Medulla oblongata (tissue), 1 donor: ENCODE measurements around the gene ZFAND3.

Experiments
- DNase-seq: peaks from one replicate; pipeline ENCODE4 v3.0.0-alpha.2; 2015; ENCODE audit errors: extremely low spot score

The ZFAND3 gene

GRCh38 chr6:38134704-38135088, 315.2 kb downstream of the ZFAND3 start:
- DNase-seq = peak; percentile 54

DNA sequence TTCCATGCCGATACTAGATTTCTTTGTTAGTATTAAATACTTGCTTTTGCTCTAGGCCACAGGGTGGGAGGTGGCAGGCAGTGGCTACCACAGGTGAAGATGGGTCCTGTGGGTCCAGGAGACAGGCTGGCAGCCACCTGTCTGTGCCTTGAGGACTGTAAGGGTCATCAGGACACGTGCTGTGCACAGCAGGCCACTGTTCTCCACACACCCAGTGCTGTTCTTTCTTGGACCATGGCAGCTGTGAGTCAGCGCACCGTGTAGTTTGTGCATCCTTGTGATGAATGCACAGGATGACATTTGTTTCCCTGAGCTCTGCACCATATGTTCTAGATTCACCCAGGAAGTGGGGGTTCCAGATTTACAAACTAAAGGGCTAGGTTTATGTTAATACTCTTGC, 317.0 kb downstream of the ZFAND3 start:
- DNase-seq = peak; percentile 32

- DNase-seq = peak; percentile 46
These were observed 318.2 kb downstream of the ZFAND3 start for GRCh38 chr6:38137608-38138265.

DNA sequence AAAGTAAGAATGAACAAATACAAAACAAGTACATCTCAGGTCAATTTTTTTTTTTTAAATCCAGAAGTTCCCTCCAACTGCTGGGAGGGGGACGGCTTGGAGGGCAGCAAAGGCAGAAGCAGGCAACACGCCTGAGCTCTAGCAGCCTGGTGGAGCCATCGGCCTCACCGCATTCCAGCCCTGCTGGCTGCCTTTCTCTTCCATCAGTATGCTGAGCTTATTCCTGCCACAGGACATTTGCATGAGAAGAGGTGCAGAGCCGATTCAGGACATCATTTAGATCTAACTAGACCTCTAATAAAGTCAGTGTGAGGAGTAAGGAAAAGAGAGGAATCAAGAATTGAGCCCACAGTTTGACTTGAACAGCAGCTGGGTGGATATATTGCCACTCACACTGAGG, 318.8 kb downstream of the ZFAND3 start:
- DNase-seq = no peak

GRCh38 chr6:38141085-38141484, 321.6 kb downstream of the ZFAND3 start:
- DNase-seq = peak; percentile 51

DNA sequence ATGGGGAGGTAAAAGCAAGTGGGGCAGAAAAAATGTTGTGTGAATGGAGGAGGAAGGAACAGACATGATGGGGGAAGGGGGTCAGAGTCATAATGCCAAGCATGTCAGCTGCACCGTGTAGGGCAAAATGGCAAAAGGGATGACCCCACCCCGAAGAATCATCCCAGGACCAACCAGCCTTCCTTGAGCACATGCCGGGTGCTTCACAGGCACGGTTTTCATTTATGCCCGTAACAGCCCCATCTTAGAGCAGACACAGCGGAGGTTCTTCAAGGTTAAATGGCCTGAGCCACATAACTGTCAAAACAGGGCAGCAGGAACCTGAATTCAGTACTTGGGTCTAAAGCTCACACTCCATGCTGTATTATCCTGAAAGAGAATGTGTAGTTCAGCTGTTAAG, 322.2 kb downstream of the ZFAND3 start:
- no peak for DNase-seq

DNA sequence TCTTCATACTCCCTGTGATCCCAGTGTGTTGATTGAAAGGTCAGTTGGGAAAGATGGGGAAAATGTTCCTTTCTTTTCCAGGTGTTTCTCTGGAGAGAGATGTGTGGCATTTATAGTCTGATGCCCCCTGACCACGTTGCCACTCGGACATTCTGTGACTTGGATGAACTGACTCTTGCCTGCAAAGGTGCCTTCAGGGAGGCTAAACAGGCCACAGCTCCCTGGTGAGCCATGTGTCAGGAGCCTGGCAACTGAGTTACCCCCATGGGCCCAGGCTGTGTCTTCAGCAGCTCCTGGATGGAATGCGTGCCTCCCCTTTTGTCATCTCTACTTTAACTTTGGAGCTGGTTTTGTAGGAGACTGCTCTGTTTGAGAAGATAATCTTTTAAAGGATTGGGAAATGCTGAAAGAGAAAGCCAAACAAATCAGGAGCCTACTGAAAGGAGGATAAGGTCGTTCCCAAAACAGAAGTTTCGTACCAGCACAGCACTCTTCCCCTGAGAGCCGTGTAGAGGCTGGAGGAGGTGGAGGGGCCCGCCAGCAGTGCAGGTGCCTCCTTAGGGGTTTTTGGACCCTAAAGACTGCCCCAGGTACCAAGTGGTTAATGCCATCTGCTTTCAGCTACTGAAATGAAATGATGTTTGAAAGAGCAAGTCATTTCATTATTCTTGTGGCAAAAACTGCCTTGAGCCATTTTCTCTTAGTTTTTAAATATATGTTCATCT, 322.8 kb downstream of the ZFAND3 start:
- no peak for DNase-seq

DNA sequence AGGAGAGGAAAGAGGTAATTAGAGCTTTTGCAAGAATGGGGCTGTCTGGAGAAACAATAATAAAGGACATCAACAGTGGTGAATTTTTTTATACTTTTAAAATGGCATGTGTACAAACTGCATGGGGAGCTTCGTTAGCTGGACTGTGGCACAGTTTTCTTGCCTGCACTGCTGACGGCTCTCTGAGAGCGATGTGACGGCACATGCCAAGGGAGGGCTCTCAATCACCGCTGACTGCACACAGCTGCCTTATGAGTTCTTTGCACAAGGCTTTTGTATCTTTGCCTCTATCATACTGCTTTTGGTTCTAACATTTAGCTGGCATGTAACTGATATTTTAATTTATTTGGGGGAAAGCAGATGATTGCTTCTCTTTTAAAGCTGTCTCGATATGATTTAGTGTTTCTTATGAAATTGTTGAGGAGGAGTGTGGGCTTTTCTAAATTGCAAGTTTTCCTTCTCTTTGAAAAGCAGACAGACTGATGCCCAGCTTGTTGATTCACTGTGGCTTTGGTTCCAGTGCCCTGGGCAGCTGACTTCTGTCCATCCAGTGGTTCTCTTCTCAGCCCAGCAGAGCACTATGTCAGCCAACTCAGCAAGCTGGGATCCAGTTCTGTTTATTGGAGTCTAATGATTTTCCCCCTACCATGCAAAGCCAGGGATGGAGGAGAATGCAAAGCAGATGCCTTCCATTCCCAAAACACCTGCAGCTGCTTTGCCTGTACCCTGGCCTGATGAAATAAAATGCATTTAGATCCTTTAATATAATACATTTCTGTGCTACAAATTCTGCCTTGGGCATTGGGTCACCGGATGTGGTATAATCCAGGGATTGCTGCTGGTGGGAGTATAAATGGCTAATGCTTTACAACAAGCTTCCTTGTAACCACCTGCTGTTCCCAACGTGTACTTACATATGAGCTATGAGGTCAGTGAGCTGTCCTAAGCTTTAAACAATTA, 323.9 kb downstream of the ZFAND3 start:
- DNase-seq = peak; percentile 78

DNA sequence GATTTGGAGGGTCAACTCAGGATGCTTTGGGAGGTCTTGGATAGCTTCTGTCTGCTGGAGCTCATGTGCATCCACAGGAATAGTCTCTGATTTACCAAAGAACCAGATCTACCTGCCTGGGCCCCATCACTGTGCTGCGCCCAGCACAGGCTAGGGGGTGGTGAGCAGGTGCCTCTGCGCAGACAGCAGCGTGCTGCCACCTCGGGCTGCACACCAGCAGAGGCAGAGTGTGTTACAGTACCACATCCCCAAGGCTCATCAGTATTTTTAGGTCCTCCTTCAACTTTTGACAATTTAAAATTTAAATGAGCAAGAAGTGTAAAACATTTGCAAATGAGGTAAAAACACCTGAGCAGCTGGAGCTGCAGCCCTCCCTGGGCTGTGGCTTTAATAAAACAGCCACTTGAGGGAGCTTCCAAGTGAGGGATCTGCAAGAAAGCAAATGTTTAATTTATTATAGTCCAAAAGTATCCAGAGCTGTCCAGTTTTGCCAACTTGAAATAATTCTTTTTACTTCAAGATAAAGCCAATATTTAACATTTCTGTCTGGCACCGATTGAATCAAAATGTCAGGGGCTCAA, 324.9 kb downstream of the ZFAND3 start:
- no peak for DNase-seq

DNA sequence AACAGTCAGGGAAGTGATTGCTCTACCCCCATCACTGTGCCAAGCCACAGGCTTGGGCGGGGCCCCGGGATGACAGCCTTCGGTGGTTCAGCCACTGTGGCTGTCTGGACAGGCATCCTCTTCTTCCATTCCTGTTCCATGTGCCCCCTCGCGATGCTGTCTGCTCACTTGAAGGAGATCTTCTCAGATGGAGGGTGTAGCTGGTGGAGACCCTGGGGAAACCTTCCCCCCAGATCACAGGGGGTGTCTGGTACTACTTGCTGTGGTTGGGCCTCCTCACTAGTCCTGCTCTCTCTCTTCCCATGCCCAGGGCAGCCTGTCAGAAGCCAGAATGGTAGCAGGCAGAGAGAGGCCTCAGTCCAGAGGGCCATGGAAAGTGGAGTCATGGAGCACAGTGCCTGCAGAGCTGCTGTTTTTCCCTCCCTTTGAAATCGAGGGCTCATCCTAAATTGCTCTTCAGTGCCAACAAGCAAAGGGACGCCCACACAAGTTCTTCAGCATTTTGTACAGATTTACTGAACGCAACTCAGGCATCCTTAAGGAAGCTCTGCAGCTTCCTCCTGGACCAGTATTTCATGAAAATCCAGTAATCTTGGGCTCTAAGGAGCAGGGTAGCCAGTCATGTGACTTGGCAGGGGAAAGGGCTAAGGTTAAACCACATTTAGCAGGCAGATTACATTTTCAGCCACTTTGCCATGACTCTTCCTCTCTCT, 326.6 kb downstream of the ZFAND3 start:
- no peak for DNase-seq

DNA sequence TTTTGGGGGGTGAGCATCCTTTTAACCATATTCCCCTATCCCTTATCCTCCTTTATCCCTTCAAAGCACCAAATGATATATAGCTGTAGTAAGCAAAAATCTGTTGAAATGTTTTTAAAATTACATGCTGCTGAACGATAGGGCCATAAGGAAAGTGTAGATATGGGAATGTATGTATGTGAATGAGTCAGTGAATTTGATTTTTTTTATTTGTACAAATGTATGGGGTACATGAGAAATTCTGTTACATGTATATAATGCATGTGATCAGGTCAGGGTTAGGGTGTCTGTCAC, 327.2 kb downstream of the ZFAND3 start:
- DNase-seq = no peak

GRCh38 chr6:38148606-38149005, 329.1 kb downstream of the ZFAND3 start:
- DNase-seq = no peak

- DNase-seq = no peak
These were observed 330.0 kb downstream of the ZFAND3 start for GRCh38 chr6:38149531-38149930.

GRCh38 chr6:38150021-38150420, 330.5 kb downstream of the ZFAND3 start:
- DNase-seq = no peak

DNA sequence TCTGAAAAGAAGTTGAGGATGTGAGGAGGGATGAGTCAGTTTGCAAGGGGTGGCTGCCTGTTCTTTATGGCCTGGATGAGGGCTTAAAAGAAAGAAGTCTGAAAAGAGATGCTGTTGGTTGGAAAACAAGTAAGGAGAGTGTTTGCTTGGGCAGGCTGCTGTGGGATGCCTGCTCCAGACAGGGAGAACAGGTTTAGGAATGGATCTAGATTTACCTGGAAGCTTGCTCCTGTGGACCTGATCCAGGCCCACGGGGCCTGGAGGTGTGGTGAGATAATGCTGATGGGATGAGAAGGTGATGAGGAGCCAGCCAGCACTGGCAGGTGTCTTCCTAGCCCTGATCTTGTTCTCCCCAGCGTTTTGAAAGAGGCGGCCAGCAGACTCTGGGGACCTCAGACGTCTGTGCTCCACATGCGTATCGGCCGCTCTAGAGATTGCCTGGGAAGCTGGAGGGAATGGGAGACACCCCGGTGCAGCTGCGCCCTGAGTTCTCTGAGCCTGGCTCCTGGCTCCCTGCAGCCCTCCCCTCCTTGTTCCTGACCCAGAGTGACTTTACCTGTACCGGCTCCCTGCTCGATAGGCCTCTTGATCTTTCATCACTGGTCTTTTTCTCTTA, 331.3 kb downstream of the ZFAND3 start:
- DNase-seq = no peak

DNA sequence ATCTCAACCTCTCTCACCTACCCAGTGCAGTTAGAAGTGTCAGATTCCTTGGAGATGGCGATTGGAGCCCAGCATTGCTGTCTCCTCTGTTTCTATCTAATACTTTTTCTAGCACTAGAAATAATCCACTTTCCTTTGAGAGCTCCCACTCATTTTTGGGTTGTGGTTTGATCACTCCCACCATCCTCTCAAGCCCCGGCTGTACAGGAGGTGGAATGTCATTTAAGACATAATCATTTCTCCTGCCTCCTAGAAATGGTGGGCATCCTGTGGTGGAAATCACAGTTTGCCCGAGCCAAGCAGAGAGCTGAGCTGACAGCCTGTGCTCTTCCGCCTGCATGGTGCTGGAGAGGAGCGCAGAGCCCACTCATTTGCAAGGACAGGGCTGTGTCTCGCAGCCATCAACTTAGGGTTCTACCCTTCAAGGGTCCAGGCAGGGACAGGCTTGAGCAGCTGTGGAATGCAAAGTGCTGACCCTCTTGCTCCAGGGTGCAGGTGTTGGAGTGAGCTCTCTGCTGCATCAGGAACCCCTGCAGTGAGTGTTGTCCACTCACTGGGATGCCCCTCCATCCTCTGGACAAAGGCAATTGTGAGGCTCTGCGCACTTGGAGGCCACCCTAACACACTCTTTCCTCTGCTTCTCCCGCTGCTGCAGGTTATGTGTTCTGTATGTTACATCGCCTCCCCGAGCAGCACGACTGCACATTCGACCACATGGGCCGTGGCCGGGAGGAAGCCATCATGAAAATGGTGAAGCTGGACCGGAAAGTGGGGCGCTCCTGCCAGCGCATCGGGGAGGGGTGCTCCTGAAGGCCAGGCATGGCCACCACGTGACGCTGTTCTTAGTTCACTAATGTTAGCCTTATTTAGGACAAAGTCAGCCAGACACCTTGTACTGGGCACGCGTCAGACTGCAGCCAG, 332.3 kb downstream of the ZFAND3 start:
- no peak for DNase-seq

GRCh38 chr6:38152620-38153019, 333.1 kb downstream of the ZFAND3 start:
- no peak for DNase-seq

DNA sequence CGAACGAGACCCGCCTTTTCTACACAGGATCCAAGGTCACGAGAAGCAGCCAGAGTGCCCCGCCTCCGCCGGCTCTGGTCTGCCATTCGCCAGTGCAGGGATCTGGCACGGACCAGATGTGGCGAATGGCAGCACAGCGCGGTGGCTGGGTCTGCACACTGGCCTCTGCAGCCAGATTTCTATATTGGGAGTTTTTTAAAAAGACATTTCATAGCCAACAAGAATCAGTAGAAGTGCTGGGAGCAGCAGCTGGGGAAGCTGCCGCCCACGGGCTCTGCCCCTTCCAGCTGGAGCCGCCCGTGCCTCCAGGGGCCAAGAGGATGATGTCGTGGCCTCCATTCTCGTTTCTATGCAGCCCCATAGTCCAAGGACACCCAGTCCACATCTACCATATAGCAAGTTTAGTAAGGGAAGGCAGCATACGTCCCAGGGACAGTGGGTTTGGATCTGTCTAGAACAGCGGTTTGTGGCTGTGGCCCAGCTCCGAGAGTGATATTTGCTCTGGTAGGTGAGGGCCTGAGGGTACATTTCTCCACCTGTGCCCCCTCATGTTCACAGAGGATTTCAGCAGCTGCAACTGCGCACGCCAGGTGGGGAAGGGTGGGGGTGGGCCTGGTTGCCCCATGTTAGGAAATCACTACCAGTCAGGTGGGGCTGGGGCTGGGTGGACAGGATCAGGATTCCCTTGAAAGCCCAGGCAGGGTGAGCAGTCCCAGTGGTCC, 333.7 kb downstream of the ZFAND3 start:
- DNase-seq = no peak

DNA sequence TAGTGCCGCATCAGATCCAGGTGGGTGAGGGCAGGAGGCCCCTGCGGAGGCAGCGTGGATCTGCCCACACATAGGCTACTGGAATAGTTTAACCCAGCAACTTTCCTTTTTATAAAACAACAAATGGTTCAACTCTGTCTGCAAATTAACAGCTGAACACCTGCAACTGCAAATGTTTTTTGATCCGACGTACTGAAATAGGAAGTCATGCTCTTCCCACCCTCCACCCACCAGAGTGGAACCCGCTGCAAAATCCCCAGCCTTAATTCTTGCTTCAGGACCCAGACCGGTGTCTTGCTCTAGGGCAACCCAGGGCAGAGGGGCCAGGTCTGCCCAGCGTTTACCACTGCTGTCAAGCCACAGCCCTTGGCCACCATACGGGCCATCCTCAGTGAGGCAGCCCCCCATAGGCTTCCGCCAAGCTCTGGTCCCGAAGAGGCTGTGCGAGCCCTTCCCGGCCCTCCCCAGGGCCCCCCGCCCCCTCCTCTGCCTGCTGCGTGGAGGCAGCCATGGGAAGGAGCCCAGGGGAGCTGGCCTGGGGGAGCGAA, 334.3 kb downstream of the ZFAND3 start:
- no peak for DNase-seq
